ENCODE data around the gene EDIL3. TPM values are rescaled to one million over a fixed set of nuclear protein-coding genes. Genes with fewer than 3 reads are reported as not detected.

The EDIL3 gene
- total and polyA plus RNA-seq, 2 donors from 2014 or later, result 5.2 to 32.8 TPM

DNA sequence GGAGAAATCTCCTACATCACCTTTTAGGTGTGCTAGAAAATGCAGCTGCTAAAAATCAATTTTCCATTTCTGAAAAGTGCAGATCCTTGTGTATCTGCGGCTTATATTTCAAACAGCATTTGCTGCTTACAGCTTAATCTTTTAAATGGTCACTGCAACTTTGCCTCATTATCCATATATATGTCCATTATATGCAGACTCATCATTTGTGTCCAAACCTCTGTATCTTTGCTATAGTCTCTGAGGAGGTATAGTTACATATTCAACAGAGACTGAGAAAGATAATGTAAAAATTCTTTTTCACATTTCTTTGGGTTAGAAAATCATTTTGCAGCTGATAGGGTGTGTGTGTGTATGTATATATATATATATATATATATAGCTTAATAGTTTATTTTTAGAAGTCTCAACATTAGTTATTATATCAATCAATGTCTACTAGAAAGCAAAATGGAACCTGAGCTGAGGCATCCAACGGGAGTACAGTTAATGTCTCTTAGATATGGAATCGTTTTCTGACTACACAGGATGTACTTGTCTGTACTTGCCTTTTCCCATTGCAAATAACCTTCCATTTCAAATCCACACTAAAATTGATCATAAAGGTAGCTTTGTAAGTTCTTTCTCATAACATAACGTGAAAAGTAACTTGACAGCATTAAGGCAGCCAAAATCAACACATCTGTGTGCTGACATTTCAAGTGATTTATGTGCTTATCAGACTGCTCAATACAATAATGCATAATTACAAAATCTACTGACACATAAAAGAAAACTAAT is 397.0 kb downstream of the EDIL3 start:
- H3K9ac ChIP-seq (ENCODE audit: low read length in 3 of 3), result no peak overlapping the region
- no peaks in the 10 kb centered on the region for H3K9me3 ChIP-seq (ENCODE audit: control insufficient read depth in 2 of 3, insufficient read depth in 1 of 3, low read length in 3 of 3)
- H3K27me3 ChIP-seq (ENCODE audit: control insufficient read depth, insufficient read depth, low read length), result no peaks in the 10 kb centered on the region
- no peak overlapping the region for H3K27ac ChIP-seq (ENCODE audit: low read depth in 2 of 2, low read length in 2 of 2)
- no peaks in the 10 kb centered on the region for H3K36me3 ChIP-seq (ENCODE audit: control insufficient read depth in 2 of 3, insufficient read depth in 3 of 3, low read length in 3 of 3)
- no peak overlapping the region for H3K4me3 ChIP-seq (ENCODE audit: low read length in 3 of 3)
- no peaks in the 10 kb centered on the region for H3K4me1 ChIP-seq (ENCODE audit: control insufficient read depth in 2 of 3, insufficient read depth in 2 of 3, low read depth in 1 of 3, low read length in 3 of 3)
- FAIRE-seq (no peak), DNase-seq (no peak)
- TF ChIP-seq, protein P1, sequence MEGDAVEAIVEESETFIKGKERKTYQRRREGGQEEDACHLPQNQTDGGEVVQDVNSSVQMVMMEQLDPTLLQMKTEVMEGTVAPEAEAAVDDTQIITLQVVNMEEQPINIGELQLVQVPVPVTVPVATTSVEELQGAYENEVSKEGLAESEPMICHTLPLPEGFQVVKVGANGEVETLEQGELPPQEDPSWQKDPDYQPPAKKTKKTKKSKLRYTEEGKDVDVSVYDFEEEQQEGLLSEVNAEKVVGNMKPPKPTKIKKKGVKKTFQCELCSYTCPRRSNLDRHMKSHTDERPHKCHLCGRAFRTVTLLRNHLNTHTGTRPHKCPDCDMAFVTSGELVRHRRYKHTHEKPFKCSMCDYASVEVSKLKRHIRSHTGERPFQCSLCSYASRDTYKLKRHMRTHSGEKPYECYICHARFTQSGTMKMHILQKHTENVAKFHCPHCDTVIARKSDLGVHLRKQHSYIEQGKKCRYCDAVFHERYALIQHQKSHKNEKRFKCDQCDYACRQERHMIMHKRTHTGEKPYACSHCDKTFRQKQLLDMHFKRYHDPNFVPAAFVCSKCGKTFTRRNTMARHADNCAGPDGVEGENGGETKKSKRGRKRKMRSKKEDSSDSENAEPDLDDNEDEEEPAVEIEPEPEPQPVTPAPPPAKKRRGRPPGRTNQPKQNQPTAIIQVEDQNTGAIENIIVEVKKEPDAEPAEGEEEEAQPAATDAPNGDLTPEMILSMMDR (IDR thresholded peaks at IDR 0.05; ENCODE audit: borderline replicate concordance, extremely low read depth, insufficient read depth), result no peak
- intact Hi-C loops (cut with DNase I), result no loop called here

DNA sequence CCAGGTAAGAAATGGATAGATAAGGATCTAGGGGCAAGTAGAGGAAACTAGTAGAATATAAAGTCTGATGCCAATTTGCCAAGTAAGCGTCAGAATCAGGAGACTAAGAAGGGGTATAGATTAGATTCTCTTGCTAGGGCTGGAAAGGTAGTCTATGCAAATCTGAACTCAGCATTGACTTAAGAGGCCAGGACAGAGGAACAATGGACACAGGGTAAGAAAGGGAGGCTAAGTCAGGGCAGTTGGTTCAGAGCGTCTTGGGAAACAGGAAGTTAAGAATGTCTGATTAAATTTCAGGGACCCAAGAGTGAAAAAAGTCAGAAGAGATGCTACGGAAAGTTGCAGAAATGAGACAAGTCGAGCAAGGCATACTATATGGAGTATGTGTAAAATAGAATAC is 400.8 kb downstream of the EDIL3 start:
- Histone ChIP-seq H3K9ac (ENCODE audit: low read length in 3 of 3) (no peak overlapping the region), H3K36me3 (ENCODE audit: control insufficient read depth in 2 of 3, insufficient read depth in 3 of 3, low read length in 3 of 3) (no peaks in the 10 kb centered on the region), H3K27ac (ENCODE audit: low read depth in 2 of 2, low read length in 2 of 2) (no peak overlapping the region), H3K9me3 (ENCODE audit: control insufficient read depth in 2 of 3, insufficient read depth in 1 of 3, low read length in 3 of 3) (no peaks in the 10 kb centered on the region), H3K4me1 (ENCODE audit: control insufficient read depth in 2 of 3, insufficient read depth in 2 of 3, low read depth in 1 of 3, low read length in 3 of 3) (no peaks in the 10 kb centered on the region), H3K27me3 (ENCODE audit: control insufficient read depth, insufficient read depth, low read length) (no peaks in the 10 kb centered on the region), H3K4me3 (ENCODE audit: low read length in 3 of 3) (no peak overlapping the region)
- intact Hi-C loops (cut with DNase I), result no loop called here
- FAIRE-seq (no peak), DNase-seq (no peak)
- TF ChIP-seq, protein P1 (IDR thresholded peaks at IDR 0.05; ENCODE audit: borderline replicate concordance, extremely low read depth, insufficient read depth), result no peak

DNA sequence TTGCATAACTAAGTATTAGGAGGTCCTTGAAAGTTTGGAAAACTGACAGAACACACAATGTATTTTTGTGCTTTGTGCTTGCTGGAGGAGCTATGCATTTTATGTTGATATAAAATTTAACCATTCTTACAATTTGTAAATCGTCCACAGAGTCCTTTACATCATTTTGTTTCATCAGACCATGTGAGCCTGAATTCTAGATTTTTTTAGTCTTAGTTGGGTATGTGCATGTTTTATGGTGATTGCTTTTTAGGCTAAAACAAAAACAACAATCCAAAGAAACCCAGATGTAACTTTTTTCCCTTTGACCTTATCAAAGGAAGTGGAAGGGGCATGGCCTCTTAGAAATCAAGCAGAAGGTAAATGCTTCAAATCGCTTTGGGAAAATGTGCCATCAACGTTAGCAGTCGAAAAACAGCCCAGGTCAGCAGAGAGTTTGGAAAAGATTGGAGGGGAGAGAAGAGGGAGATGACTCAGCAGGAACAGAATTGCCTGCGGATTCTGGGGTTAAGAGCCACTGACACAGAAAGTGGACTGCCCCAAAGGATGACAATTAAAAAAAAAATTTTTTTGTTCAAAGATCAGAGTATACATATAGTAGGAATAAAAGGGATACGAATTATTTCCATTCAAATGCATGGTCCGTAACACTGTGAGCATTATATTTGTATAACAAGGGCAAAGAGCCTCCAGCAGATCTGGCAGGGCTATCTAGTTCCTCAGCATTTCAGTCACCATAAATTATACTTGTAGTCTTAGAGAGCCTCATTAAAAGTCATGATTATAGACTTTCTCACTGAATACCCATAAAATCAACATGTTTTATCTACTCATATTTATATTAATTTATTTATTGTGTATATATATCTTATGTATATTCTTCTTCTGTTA is 410.5 kb downstream of the EDIL3 start:
- peak in 1 of 5 donors; percentile 8 for DNase-seq
- H3K36me3 ChIP-seq (ENCODE audit: control insufficient read depth in 2 of 3, insufficient read depth in 3 of 3, low read length in 3 of 3), result no peaks in the 10 kb centered on the region
- no peaks in the 10 kb centered on the region for H3K27me3 ChIP-seq (ENCODE audit: control insufficient read depth, insufficient read depth, low read length)
- TF ChIP-seq, protein P1 (IDR thresholded peaks at IDR 0.05; ENCODE audit: borderline replicate concordance, extremely low read depth, insufficient read depth), result no peak
- H3K27ac ChIP-seq (ENCODE audit: low read depth in 2 of 2, low read length in 2 of 2), result no peak overlapping the region
- FAIRE-seq, result no peak
- H3K9ac ChIP-seq (ENCODE audit: low read length in 3 of 3), result no peak overlapping the region
- H3K9me3 ChIP-seq (ENCODE audit: control insufficient read depth in 2 of 3, insufficient read depth in 1 of 3, low read length in 3 of 3), result no peaks in the 10 kb centered on the region
- H3K4me3 ChIP-seq (ENCODE audit: low read length in 3 of 3), result no peak overlapping the region
- no peaks in the 10 kb centered on the region for H3K4me1 ChIP-seq (ENCODE audit: control insufficient read depth in 2 of 3, insufficient read depth in 2 of 3, low read depth in 1 of 3, low read length in 3 of 3)
- intact Hi-C loops (cut with DNase I), result no loop called here

All from kidney (tissue), 14 donors.